ENCODE results near the gene BCL6B.

BCL6B gene

DNA sequence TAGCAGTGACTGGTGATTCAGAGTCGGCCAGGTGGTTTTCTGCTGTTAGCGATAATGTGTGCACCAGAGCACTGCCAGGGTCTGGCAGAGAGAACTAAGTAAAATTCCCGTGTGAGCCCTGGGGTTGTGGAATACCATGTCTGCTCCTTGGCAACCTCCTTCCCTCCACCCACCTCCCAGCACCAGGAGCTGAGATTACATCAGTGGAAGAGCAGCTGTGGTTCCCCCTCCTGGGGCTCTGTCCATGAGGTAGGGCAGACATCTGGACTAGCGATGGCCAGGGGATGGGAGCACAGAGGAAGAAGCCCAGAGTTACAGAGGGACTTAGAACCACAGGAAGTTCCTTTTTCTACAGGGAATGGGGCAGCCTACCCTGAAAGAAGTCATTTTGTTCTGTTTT lies 41.4 kb downstream of the BCL6B start:
- DNase-seq: no peak

- no peak for DNase-seq
Measured at GRCh38 chr17:7067198-7067597, 44.3 kb downstream of the BCL6B start.

DNA sequence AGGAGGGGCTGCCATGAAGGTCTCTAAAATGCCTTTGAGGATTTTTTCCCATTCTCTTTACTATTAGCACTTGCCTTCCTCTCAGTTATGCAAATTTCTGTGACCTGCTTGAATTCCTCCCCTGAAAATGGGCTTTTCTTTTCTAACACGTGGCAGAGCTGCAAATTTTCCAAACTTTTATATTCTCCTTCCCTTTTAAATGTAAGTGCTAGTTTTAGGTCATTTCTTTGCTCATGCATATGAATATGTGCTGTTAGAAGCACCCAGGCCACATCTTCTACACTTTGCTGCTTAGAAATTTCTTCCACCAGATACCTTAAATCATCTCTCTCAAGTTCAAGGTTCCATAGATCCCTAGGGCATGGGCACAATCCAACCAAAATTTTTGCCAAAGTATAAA lies 45.4 kb downstream of the BCL6B start:
- no peak for DNase-seq

GRCh38 chr17:7070712-7071111 lies 47.9 kb downstream of the BCL6B start:
- no peak for DNase-seq

DNA sequence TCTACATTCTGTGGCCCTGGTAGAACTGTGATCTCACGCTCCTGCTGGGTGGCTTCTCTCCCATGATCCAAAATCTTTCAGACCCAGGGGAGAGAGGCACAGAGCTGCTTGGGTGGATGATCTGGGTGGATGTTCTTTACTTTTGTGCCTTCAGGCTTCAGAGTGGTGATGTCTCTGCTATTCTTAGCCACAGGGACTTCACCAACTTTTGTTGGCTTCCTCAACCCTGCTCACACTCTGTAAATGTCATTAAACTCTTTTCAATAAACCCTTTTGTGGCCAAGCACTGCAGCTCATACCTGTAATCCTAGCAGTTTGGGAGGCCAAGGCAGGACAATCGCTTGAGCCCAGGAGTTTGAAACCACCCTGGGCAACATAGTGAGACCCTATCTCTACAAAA lies 49.6 kb downstream of the BCL6B start:
- no peak for DNase-seq

GRCh38 chr17:7074931-7075330 lies 52.1 kb downstream of the BCL6B start:
- DNase-seq: no peak

- no peak for DNase-seq
Measured at GRCh38 chr17:7077911-7078546, 55.2 kb downstream of the BCL6B start.

GRCh38 chr17:7078711-7079110 lies 55.9 kb downstream of the BCL6B start:
- DNase-seq: no peak
